HCT116 (cell line): Measurements from ENCODE around the gene FAIM2.

ENCODE experiments used
- EZH2 ChIP-seq: fragments of 200-600 bp; sonication (generic); IDR thresholded peaks from 2 replicates; pipeline ENCODE4 v1.6.1; 2017; ENCODE audit warnings: antibody characterized with exemption, mixed run types
- FOSL1 ChIP-seq: IDR thresholded peaks from 2 replicates; pipeline ENCODE4 v1.6.1; 2012; ENCODE audit warnings: low read depth
- SRF ChIP-seq: IDR thresholded peaks from 2 replicates; pipeline ENCODE4 v1.6.1; 2012; ENCODE audit warnings: low read depth
- TF ChIP-seq, protein P1 (sequence below), 3 experiments: fragments of 200-600 bp in 1 of 3; sonication (generic) in 1 of 3; IDR thresholded peaks in 2 of 3; conservative IDR thresholded peaks in 1 of 3; 2 replicates each; pipeline ENCODE4 v1.5.1; 2012 to 2017; ENCODE audit warnings: low read depth in 2 of 3, low read length in 2 of 3, antibody characterized with exemption in 1 of 3, borderline replicate concordance in 1 of 3, control low read depth in 1 of 3, mild to moderate bottlenecking in 1 of 3, mixed read lengths in 1 of 3, mixed run types in 1 of 3, moderate library complexity in 1 of 3; ENCODE audit not compliant: insufficient read depth in 1 of 3
- TF ChIP-seq, protein P2 (sequence below): IDR thresholded peaks from 2 replicates; pipeline ENCODE4 v1.6.1; 2012

DNA sequence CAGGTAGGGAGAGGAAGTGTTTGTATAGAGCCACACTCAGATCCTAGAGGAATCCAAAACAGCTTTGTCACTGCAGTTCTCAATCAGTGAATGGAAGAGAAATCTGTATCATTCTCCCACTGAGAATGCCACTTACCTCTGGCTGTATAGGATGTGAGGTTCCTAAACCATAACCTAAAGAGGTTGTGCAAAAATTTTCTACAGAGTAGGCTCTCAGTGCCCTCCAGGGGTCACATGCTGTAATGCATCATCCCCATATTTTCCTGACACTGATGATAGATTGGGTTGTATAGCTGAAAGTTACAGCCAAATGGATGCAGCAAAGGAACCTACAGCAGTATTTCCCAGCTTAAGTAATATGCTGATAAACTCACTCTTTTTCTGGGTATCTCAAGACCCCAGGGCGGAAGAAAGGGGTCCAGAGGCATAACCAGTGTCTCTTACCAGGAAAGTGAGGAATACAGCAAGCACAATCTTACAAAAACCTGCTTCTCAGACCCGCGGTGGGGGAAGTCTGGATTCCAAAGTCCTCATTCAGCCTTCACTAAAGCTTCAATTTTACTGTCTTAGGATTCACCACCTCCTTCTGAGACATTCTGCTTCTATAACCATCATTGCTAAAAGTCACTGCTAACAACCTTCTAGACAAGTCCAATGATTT lies 64.6 kb downstream of the FAIM2 start:
- TF ChIP-seq, protein P1, sequence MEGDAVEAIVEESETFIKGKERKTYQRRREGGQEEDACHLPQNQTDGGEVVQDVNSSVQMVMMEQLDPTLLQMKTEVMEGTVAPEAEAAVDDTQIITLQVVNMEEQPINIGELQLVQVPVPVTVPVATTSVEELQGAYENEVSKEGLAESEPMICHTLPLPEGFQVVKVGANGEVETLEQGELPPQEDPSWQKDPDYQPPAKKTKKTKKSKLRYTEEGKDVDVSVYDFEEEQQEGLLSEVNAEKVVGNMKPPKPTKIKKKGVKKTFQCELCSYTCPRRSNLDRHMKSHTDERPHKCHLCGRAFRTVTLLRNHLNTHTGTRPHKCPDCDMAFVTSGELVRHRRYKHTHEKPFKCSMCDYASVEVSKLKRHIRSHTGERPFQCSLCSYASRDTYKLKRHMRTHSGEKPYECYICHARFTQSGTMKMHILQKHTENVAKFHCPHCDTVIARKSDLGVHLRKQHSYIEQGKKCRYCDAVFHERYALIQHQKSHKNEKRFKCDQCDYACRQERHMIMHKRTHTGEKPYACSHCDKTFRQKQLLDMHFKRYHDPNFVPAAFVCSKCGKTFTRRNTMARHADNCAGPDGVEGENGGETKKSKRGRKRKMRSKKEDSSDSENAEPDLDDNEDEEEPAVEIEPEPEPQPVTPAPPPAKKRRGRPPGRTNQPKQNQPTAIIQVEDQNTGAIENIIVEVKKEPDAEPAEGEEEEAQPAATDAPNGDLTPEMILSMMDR (IDR thresholded peaks at IDR 0.05 in 2 of 3, conservative IDR thresholded peaks at IDR 0.05 in 1 of 3; ENCODE audit: borderline replicate concordance in 1 of 3, insufficient read depth in 1 of 3, low read depth in 2 of 3, low read length in 2 of 3): peak; percentile 61 to 84 (median 66); a peak in 5 of 6 replicates
- no peak for TF ChIP-seq SRF
- no peak for TF ChIP-seq EZH2
- TF ChIP-seq, protein P2, sequence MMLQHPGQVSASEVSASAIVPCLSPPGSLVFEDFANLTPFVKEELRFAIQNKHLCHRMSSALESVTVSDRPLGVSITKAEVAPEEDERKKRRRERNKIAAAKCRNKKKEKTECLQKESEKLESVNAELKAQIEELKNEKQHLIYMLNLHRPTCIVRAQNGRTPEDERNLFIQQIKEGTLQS: no peak
- no peak for TF ChIP-seq FOSL1
